Measurements from ENCODE around the gene MID1IP1.

Gene MID1IP1

GRCh38 chrX:38803243-38803587 is 2.0 kb downstream of the MID1IP1 start:
- Histone ChIP-seq H3K36me3 (ENCODE audit: insufficient read depth, low read length) (no peaks in the 10 kb centered on the region), H2AFZ (ENCODE audit: low read length, unreplicated experiment) (no peak overlapping the region), H3K27me3 (ENCODE audit: insufficient read depth, low read length) (no peaks in the 10 kb centered on the region), H3K4me3 (ENCODE audit: low read depth, low read length) (peak overlapping the region; percentile 92), H3K4me1 (ENCODE audit: control insufficient read depth, insufficient read depth, low read length, unreplicated experiment) (peaks cover 33% of the 10 kb centered on the region), H3K27ac (ENCODE audit: low read depth, low read length) (peak overlapping the region; percentile 91), H3K79me2 (ENCODE audit: control insufficient read depth, insufficient read depth, low read length, unreplicated experiment) (peaks cover 38% of the 10 kb centered on the region)

- Histone ChIP-seq H3K4me1 (ENCODE audit: control insufficient read depth, insufficient read depth, low read length, unreplicated experiment) (peaks cover 29% of the 10 kb centered on the region), H3K27ac (ENCODE audit: low read depth, low read length) (peak overlapping the region; percentile 91), H3K36me3 (ENCODE audit: insufficient read depth, low read length) (no peaks in the 10 kb centered on the region), H3K79me2 (ENCODE audit: control insufficient read depth, insufficient read depth, low read length, unreplicated experiment) (peaks cover 38% of the 10 kb centered on the region), H3K27me3 (ENCODE audit: insufficient read depth, low read length) (no peaks in the 10 kb centered on the region), H3K4me3 (ENCODE audit: low read depth, low read length) (peak overlapping the region; percentile 92), H2AFZ (ENCODE audit: low read length, unreplicated experiment) (no peak overlapping the region)
These were observed 2.6 kb downstream of the MID1IP1 start for GRCh38 chrX:38803588-38804431.

- Histone ChIP-seq H2AFZ (ENCODE audit: low read length, unreplicated experiment) (no peak overlapping the region), H3K36me3 (ENCODE audit: insufficient read depth, low read length) (no peaks in the 10 kb centered on the region), H3K79me2 (ENCODE audit: control insufficient read depth, insufficient read depth, low read length, unreplicated experiment) (peaks cover 38% of the 10 kb centered on the region), H3K27me3 (ENCODE audit: insufficient read depth, low read length) (no peaks in the 10 kb centered on the region), H3K27ac (ENCODE audit: low read depth, low read length) (peak overlapping the region; percentile 91), H3K4me1 (ENCODE audit: control insufficient read depth, insufficient read depth, low read length, unreplicated experiment) (peaks cover 28% of the 10 kb centered on the region), H3K4me3 (ENCODE audit: low read depth, low read length) (peak overlapping the region; percentile 92)
These were observed 3.1 kb downstream of the MID1IP1 start for GRCh38 chrX:38804432-38804681.

GRCh38 chrX:38804682-38805431 is 3.6 kb downstream of the MID1IP1 start:
- Histone ChIP-seq H3K4me3 (ENCODE audit: low read depth, low read length) (peak overlapping the region; percentile 92), H3K79me2 (ENCODE audit: control insufficient read depth, insufficient read depth, low read length, unreplicated experiment) (peaks cover 38% of the 10 kb centered on the region), H2AFZ (ENCODE audit: low read length, unreplicated experiment) (no peak overlapping the region), H3K27ac (ENCODE audit: low read depth, low read length) (peak overlapping the region; percentile 91), H3K4me1 (ENCODE audit: control insufficient read depth, insufficient read depth, low read length, unreplicated experiment) (peaks cover 23% of the 10 kb centered on the region), H3K36me3 (ENCODE audit: insufficient read depth, low read length) (no peaks in the 10 kb centered on the region), H3K27me3 (ENCODE audit: insufficient read depth, low read length) (no peaks in the 10 kb centered on the region)

GRCh38 chrX:38805432-38806389 is 4.5 kb downstream of the MID1IP1 start:
- peak overlapping the region; percentile 92 for H3K4me3 ChIP-seq (ENCODE audit: low read depth, low read length)
- no peaks in the 10 kb centered on the region for H3K27me3 ChIP-seq (ENCODE audit: insufficient read depth, low read length)
- H3K79me2 ChIP-seq (ENCODE audit: control insufficient read depth, insufficient read depth, low read length, unreplicated experiment): peaks cover 38% of the 10 kb centered on the region
- no peak overlapping the region for H2AFZ ChIP-seq (ENCODE audit: low read length, unreplicated experiment)
- peaks cover 18% of the 10 kb centered on the region for H3K4me1 ChIP-seq (ENCODE audit: control insufficient read depth, insufficient read depth, low read length, unreplicated experiment)
- H3K36me3 ChIP-seq (ENCODE audit: insufficient read depth, low read length): no peaks in the 10 kb centered on the region
- peak overlapping the region; percentile 91 for H3K27ac ChIP-seq (ENCODE audit: low read depth, low read length)

GRCh38 chrX:38806875-38807621 is 5.8 kb downstream of the MID1IP1 start:
- H3K27ac ChIP-seq (ENCODE audit: low read depth, low read length): peak overlapping the region; percentile 91
- peak overlapping the region; percentile 92 for H3K4me3 ChIP-seq (ENCODE audit: low read depth, low read length)
- H3K4me1 ChIP-seq (ENCODE audit: control insufficient read depth, insufficient read depth, low read length, unreplicated experiment): peaks cover 23% of the 10 kb centered on the region
- H3K36me3 ChIP-seq (ENCODE audit: insufficient read depth, low read length): no peaks in the 10 kb centered on the region
- H2AFZ ChIP-seq (ENCODE audit: low read length, unreplicated experiment): no peak overlapping the region
- no peaks in the 10 kb centered on the region for H3K27me3 ChIP-seq (ENCODE audit: insufficient read depth, low read length)
- H3K79me2 ChIP-seq (ENCODE audit: control insufficient read depth, insufficient read depth, low read length, unreplicated experiment): peaks cover 38% of the 10 kb centered on the region

- Histone ChIP-seq H3K27me3 (ENCODE audit: insufficient read depth, low read length) (no peaks in the 10 kb centered on the region), H3K36me3 (ENCODE audit: insufficient read depth, low read length) (no peaks in the 10 kb centered on the region), H3K4me3 (ENCODE audit: low read depth, low read length) (no peak overlapping the region), H3K79me2 (ENCODE audit: control insufficient read depth, insufficient read depth, low read length, unreplicated experiment) (peaks cover 31% of the 10 kb centered on the region), H3K4me1 (ENCODE audit: control insufficient read depth, insufficient read depth, low read length, unreplicated experiment) (peaks cover 27% of the 10 kb centered on the region), H3K27ac (ENCODE audit: low read depth, low read length) (no peak overlapping the region), H2AFZ (ENCODE audit: low read length, unreplicated experiment) (no peak overlapping the region)
These were observed 6.6 kb downstream of the MID1IP1 start for GRCh38 chrX:38807873-38808272.

- no peak overlapping the region for H3K27ac ChIP-seq (ENCODE audit: low read depth, low read length)
- peak overlapping the region; percentile 39 for H2AFZ ChIP-seq (ENCODE audit: low read length, unreplicated experiment)
- peaks cover 24% of the 10 kb centered on the region for H3K4me1 ChIP-seq (ENCODE audit: control insufficient read depth, insufficient read depth, low read length, unreplicated experiment)
- H3K4me3 ChIP-seq (ENCODE audit: low read depth, low read length): peak overlapping the region; percentile 7; the same call in 1 of the 2 replicates
- H3K79me2 ChIP-seq (ENCODE audit: control insufficient read depth, insufficient read depth, low read length, unreplicated experiment): peaks cover 4% of the 10 kb centered on the region
- no peaks in the 10 kb centered on the region for H3K27me3 ChIP-seq (ENCODE audit: insufficient read depth, low read length)
- no peaks in the 10 kb centered on the region for H3K36me3 ChIP-seq (ENCODE audit: insufficient read depth, low read length)
These were observed 10.4 kb downstream of the MID1IP1 start for GRCh38 chrX:38811515-38812243.

- no peak overlapping the region for H3K4me3 ChIP-seq (ENCODE audit: low read depth, low read length)
- no peaks in the 10 kb centered on the region for H3K36me3 ChIP-seq (ENCODE audit: insufficient read depth, low read length)
- H3K79me2 ChIP-seq (ENCODE audit: control insufficient read depth, insufficient read depth, low read length, unreplicated experiment): no peaks in the 10 kb centered on the region
- no peak overlapping the region for H2AFZ ChIP-seq (ENCODE audit: low read length, unreplicated experiment)
- H3K27me3 ChIP-seq (ENCODE audit: insufficient read depth, low read length): no peaks in the 10 kb centered on the region
- H3K4me1 ChIP-seq (ENCODE audit: control insufficient read depth, insufficient read depth, low read length, unreplicated experiment): peaks cover 16% of the 10 kb centered on the region
- no peak overlapping the region for H3K27ac ChIP-seq (ENCODE audit: low read depth, low read length)
These were observed 14.9 kb downstream of the MID1IP1 start for GRCh38 chrX:38816155-38816554.
